Measurements from ENCODE around the gene FBXL14.

The FBXL14 gene

DNA sequence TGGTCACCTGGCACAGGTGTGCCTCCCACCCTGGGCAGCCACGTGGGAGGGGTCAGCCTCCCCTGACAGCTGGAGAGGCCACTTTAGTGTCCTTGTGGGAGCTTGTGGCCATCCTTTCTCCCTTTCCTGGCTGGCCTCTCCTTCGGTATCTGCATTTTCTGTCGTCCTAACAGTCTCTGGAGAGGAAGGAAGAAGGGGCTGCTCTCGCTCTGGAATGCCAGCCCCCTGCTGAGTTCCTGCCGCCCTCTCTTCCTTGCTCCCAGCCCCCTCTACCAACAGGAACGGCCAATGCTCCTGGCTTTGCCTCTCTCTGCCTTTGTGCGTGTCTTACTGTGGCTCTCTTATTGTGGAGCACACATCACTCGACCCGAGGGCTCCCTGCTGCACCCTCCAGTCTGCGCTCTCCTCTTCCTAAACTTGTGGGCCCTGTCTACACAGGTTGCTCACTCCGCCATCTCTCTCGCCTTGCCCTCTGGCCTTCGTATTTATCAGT is 70.8 kb downstream of the FBXL14 start:
- TF ChIP-seq, protein P1, sequence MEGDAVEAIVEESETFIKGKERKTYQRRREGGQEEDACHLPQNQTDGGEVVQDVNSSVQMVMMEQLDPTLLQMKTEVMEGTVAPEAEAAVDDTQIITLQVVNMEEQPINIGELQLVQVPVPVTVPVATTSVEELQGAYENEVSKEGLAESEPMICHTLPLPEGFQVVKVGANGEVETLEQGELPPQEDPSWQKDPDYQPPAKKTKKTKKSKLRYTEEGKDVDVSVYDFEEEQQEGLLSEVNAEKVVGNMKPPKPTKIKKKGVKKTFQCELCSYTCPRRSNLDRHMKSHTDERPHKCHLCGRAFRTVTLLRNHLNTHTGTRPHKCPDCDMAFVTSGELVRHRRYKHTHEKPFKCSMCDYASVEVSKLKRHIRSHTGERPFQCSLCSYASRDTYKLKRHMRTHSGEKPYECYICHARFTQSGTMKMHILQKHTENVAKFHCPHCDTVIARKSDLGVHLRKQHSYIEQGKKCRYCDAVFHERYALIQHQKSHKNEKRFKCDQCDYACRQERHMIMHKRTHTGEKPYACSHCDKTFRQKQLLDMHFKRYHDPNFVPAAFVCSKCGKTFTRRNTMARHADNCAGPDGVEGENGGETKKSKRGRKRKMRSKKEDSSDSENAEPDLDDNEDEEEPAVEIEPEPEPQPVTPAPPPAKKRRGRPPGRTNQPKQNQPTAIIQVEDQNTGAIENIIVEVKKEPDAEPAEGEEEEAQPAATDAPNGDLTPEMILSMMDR (IDR thresholded peaks at IDR 0.05; ENCODE audit: control insufficient read depth, extremely low read depth, insufficient read depth): no peak
- DNase-seq (ENCODE audit: low read depth): no peak
- no peak overlapping the region for H3K4me3 ChIP-seq (ENCODE audit: low read depth, low read length)

DNA sequence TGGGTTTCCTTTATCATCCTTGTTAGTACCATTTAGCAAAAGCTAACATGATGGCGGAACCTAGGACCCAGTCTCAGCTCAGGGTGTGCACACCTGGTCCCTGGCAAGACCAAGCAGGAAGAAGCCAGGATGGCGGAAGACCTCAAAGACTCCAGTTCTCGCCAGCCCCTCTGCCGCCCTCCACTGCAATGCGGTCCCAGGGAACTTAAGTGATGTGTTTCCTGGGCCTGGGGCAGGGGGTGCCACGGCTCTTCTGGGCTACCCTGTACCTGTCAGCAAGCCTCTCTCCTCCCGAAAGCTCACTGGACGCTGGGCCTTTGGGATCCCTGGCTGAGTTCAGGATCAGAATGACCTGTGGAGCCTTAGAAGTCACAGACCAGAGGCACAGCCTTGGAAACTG is 71.3 kb downstream of the FBXL14 start:
- TF ChIP-seq, protein P1 (IDR thresholded peaks at IDR 0.05; ENCODE audit: control insufficient read depth, extremely low read depth, insufficient read depth): no peak
- H3K4me3 ChIP-seq (ENCODE audit: low read depth, low read length): no peak overlapping the region
- no peak for DNase-seq (ENCODE audit: low read depth)

DNA sequence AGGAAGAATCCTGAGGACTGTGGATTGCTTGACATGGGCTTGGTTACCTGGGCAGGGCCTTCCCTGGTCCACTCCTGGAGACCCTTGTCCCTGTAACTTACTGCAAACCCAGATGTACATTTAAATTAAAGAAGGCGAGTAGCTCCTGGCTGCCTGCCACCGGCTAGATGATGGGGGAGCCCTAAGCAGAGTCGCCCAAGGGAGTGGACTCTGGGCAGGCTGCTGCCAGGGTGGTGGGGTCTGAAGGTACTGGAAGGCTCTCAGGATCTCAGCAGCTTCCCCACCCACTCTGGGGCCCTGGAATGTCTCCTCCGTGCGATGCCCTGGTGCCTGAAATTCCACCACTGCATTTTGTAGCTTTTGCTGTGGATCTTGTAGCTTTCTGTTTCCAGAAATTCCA is 74.7 kb downstream of the FBXL14 start:
- no peak for DNase-seq (ENCODE audit: low read depth)
- no peak overlapping the region for H3K4me3 ChIP-seq (ENCODE audit: low read depth, low read length)
- TF ChIP-seq, protein P1 (IDR thresholded peaks at IDR 0.05; ENCODE audit: control insufficient read depth, extremely low read depth, insufficient read depth): no peak

DNA sequence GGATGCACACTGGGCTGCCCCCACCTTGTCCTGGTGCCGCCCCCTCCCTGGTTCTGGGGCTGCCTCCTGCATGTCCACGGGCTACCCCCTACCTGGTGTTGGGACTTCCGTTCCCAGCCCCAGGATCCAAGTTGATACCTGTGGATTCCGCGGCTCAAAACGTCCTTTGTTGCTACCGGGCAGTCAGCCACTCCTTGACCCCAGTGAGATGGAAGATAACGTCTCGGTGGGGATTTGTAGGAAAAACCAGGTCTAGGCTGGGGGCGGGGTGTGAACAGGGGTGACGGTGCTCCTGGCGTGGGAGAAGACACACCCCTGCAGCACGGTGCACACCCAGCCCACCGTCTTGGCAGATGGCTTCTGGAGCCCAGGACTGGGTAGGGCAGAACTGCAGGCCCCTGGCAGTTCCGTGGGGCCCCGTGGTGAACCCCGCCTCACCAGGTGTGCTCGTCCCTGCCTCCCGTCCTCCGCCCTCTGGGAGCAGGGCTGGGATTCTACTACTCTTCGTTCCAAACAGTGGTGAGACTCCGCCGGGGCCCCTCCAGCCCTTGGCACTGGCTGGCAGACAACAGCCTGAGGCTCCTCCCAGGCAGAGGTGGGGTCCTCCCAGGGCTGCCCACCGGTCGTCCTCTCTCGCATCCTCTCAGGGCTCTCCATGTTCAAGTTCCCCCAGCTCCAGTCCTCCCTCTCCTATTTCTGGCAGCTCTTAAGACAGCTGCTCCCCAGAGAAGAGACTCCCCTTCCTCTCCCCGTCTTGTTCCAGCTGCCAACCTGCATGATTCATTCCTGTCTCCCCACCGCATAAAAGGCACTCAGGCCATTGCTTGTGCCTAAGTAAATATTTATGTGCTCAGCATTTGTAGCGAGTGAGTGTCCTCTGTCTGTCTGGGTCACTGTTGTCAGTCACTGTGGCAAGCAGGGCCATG is 75.5 kb downstream of the FBXL14 start:
- no peak for DNase-seq (ENCODE audit: low read depth)

DNA sequence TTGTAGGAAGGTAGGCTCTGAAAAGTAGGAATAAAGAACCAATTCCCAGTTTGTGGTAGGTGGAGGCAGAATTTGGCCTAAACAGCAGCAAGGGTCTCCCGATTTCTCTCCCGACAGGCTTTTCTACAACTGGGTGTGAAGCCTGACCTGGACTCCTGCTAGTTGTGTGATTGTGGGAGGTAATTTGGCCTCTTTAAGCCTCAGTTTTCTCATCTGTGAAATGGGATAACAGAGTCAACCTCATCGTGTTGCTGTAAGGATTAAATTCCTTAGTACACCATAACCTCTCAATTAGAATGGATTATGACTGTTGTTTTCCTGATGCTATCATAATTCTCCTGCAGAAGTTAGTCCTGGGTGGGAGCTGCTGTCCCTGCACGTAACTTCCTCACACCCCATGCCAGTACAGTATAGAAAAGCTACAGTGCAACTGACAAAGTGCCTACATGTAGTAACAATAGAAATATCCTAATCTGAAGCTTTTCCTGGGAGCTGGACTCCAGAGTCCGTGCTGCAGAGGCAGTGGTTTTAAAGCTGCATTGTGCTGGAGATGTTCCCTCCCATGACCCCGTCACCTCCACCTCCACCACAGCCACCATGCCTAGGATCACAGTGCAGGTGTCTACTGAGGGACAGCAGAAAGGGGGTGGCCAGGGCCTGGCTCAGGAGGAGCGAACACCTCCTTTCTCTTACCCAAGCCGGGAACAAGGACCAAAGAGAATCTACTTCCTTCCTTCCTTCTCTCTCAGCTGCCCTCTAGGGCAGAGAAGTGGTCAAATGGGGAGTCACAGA is 76.5 kb downstream of the FBXL14 start:
- DNase-seq (ENCODE audit: low read depth): no peak
- H3K4me3 ChIP-seq (ENCODE audit: low read depth, low read length): no peak overlapping the region
- TF ChIP-seq, protein P1 (IDR thresholded peaks at IDR 0.05; ENCODE audit: control insufficient read depth, extremely low read depth, insufficient read depth): no peak

More for the DNA sequence above, 75.5 kb downstream of the FBXL14 start:
- no peak overlapping the region for H3K4me3 ChIP-seq (ENCODE audit: low read depth, low read length)
- TF ChIP-seq, protein P1 (IDR thresholded peaks at IDR 0.05; ENCODE audit: control insufficient read depth, extremely low read depth, insufficient read depth): 0 out of 2 replicates have a peak, but pooled peaks have one; percentile 7

DNA sequence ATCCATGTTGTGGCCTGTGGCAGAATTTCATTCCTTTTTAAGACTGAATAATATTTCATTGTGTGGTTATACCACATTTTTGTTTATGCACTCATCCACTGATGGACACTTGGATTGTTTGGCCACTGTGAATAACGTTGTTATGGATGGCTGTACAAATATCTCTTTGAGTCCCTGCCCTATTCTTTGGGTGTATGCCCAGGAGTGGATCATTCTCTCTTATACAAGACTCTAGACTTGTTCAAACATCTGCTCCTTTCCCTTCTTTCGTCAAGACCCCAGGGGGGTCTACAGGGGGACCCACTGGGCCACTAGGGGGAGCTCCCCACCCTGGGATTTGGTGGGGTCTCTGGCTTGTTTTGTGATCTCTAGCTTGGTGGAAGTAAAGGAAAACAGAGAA is 77.4 kb downstream of the FBXL14 start:
- H3K4me3 ChIP-seq (ENCODE audit: low read depth, low read length): no peak overlapping the region
- DNase-seq (ENCODE audit: low read depth): no peak
- TF ChIP-seq, protein P1 (IDR thresholded peaks at IDR 0.05; ENCODE audit: control insufficient read depth, extremely low read depth, insufficient read depth): peak; percentile 6; the same call in 1 of the 2 replicates
